GM18520 (cell line): Measurements from ENCODE around the gene MMP15.

Experiments used
- ATAC-seq: cut with Tn5 transposase; IDR thresholded peaks from one replicate; pipeline ENCODE4 v1.9.1; 2021; ENCODE audit not compliant: unreplicated experiment

MMP15 gene

GRCh38 chr16:58018803-58019202 lies 6.8 kb upstream of the MMP15 start:
- ATAC-seq, result no peak

GRCh38 chr16:58019866-58020538 lies 5.6 kb upstream of the MMP15 start:
- ATAC-seq, result no peak

- no peak for ATAC-seq
Measured at GRCh38 chr16:58020628-58021521, 4.7 kb upstream of the MMP15 start.

GRCh38 chr16:58021661-58022551 lies 3.6 kb upstream of the MMP15 start:
- no peak for ATAC-seq

- ATAC-seq, result no peak
Measured at GRCh38 chr16:58022601-58023371, 2.8 kb upstream of the MMP15 start.

- ATAC-seq, result no peak
Measured at GRCh38 chr16:58024486-58025350, 836 bp upstream of the MMP15 start.

GRCh38 chr16:58026139-58026704 lies 668 bp downstream of the MMP15 start:
- ATAC-seq, result no peak

- no peak for ATAC-seq
Measured at GRCh38 chr16:58026705-58027160, 1.2 kb downstream of the MMP15 start.

GRCh38 chr16:58027161-58027915 lies 1.8 kb downstream of the MMP15 start:
- no peak for ATAC-seq

GRCh38 chr16:58027916-58028455 lies 2.4 kb downstream of the MMP15 start:
- ATAC-seq, result no peak

- no peak for ATAC-seq
Measured at GRCh38 chr16:58028541-58029070, 3.1 kb downstream of the MMP15 start.

GRCh38 chr16:58029410-58029809 lies 3.9 kb downstream of the MMP15 start:
- ATAC-seq, result no peak

- no peak for ATAC-seq
Measured at GRCh38 chr16:58030136-58030840, 4.7 kb downstream of the MMP15 start.

GRCh38 chr16:58031016-58031800 lies 5.7 kb downstream of the MMP15 start:
- no peak for ATAC-seq

- ATAC-seq, result no peak
Measured at GRCh38 chr16:58032710-58033293, 7.2 kb downstream of the MMP15 start.

- ATAC-seq, result no peak
Measured at GRCh38 chr16:58034128-58034685, 8.7 kb downstream of the MMP15 start.
